Activated CD4-positive, alpha-beta memory T cell treated with anti-CD3 and anti-CD28 coated beads, Interleukin-2, amount 10 ng/mL, durations not matched to agents 7 days and 5 days (primary cell): ENCODE data around the gene OARD1. TPM values are rescaled to one million over a fixed set of nuclear protein-coding genes. Genes with fewer than 3 reads are reported as not detected.
"Not testable (repeated sequence)": the region's sequence is repeated elsewhere in the genome, so short reads cannot be mapped to it uniquely, and the experiment has no call there.

Experiments used
- CTCF ChIA-PET: fragments of 350-600 bp; sonication (Branson Sonifier 250); formaldehyde crosslinking; loops from one replicate; lab custom pipeline; 2021; ENCODE audit warnings: antibody characterized with exemption, inconsistent platforms; lab: Charles Lee
- POLR2A ChIA-PET: fragments of 350-600 bp; sonication (Branson Sonifier 250); formaldehyde crosslinking; loops from one replicate; lab custom pipeline; 2021; ENCODE audit warnings: antibody characterized with exemption; lab: Charles Lee
- DNase-seq: peaks from one replicate; pipeline ENCODE4 v3.0.0-alpha.2; 2020
- H3K27ac Mint-ChIP-seq: one replicate; pipeline ENCODE4 v1.8.0; 2021; ENCODE audit warnings: mild to moderate bottlenecking, mixed read lengths
- H3K27me3 Mint-ChIP-seq: one replicate; pipeline ENCODE4 v1.8.0; 2021; ENCODE audit warnings: mixed read lengths
- H3K36me3 Mint-ChIP-seq: one replicate; pipeline ENCODE4 v1.8.0; 2021; ENCODE audit warnings: low read depth, mixed read lengths
- H3K4me1 Mint-ChIP-seq: one replicate; pipeline ENCODE4 v1.8.0; 2021; ENCODE audit warnings: mixed read lengths
- H3K4me3 Mint-ChIP-seq: one replicate; pipeline ENCODE4 v1.8.0; 2021; ENCODE audit warnings: mild to moderate bottlenecking, mixed read lengths
- H3K9me3 Mint-ChIP-seq: one replicate; pipeline ENCODE4 v1.8.0; 2021; ENCODE audit warnings: mixed read lengths
- total RNA-seq, 2 experiments: library from RNA; stranded (reverse); gene quantifications; one replicate each; pipeline ENCODE4 v1.2.3, GENCODE V29; 2021

Gene OARD1
- total RNA-seq, 2 experiments from 2014 or later, result 34.3 to 37.2 TPM

DNA sequence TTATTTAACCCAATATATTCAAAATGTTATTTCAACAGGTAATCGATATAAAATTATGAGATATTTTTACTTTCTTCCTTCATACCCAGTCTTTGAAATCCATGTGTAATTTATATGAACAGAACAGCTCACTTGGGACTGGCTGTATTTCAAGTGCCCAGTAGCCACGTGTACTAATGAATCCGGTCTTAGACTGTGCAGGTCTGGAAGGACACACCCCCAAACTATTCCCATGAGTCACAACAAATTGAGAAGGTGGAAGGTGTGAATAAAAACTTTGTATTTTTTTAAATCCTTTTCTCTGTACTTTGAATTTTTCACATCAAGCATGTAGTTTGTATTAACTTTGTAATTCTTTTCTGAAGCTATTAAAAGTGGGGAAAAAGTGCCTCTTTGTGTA lies 36.0 kb downstream of the OARD1 start:
- Mint-ChIP-seq H3K27ac (no peak overlapping the region), H3K4me3 (no peak overlapping the region), H3K36me3 (no peaks in the 10 kb centered on the region), H3K4me1 (peaks cover 7% of the 10 kb centered on the region), H3K27me3 (no peaks in the 10 kb centered on the region), H3K9me3 (no peaks in the 10 kb centered on the region)
- ChIA-PET POLR2A (interaction anchor here (1.2 to 2.6 kb wide), 2 partner anchors 8 to 20 kb away, joined by 3 to 18 read pairs; no protein-coding TSS in a partner anchor), CTCF (interaction anchor here (1.0 to 2.9 kb wide), 9 partner anchors 8 to 142 kb away, joined by 3 to 19 read pairs (median 4); no protein-coding TSS in a partner anchor)
- DNase-seq, result no peak

DNA sequence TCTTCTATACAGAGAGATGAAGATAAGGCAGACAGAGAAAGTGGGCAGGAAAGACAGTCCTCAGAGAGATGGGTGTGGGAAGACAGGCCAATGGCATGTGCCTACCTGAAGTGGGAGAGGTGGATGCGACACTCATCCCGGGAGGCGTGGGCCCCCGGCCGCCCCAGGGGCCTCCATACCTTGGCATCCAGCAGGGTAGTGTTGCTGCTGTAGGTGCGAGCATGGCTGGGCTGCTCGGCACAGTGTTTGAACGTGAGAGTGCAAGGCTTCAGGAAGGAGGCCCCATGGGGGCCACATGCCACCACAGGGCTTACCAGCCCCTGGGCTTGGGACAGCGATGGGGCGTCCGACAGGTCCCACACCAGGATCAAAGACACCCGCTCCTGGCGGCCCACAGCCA lies 38.4 kb downstream of the OARD1 start:
- CTCF ChIA-PET, result no interaction called here
- no peaks in the 10 kb centered on the region for H3K27me3 Mint-ChIP-seq
- no peaks in the 10 kb centered on the region for H3K9me3 Mint-ChIP-seq
- H3K36me3 Mint-ChIP-seq, result no peaks in the 10 kb centered on the region
- H3K4me3 Mint-ChIP-seq, result no peak overlapping the region
- POLR2A ChIA-PET, result no interaction called here
- no peak overlapping the region for H3K27ac Mint-ChIP-seq
- H3K4me1 Mint-ChIP-seq, result peaks cover 9% of the 10 kb centered on the region
- no peak for DNase-seq

DNA sequence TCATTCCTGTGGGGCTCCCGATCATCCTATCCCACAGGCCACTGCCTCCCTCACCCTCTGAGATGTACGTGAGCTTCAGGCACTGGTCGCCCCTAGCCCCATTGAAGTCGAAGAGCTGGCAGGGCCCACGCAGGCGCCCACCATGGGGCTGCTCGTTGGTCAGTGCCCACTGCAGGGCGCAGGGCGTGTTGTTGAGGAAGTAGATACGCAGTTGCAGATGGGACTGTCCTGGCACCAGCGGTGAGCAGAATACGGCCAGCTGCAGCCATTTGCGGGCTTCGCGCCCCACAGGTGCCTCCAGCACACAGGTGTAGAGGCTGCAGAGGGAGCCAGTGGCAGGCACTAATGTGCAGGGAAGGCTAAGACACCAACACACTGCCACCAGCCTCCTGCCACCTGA lies 39.3 kb downstream of the OARD1 start:
- no peak overlapping the region for H3K4me3 Mint-ChIP-seq
- ChIA-PET POLR2A (no interaction called here), CTCF (interaction anchor here (2.6 kb wide), 1 partner anchor 35 kb away, joined by 7 read pairs; no protein-coding TSS in a partner anchor)
- H3K27me3 Mint-ChIP-seq, result no peaks in the 10 kb centered on the region
- H3K4me1 Mint-ChIP-seq, result peaks cover 14% of the 10 kb centered on the region
- H3K27ac Mint-ChIP-seq, result no peak overlapping the region
- no peak for DNase-seq
- no peaks in the 10 kb centered on the region for H3K36me3 Mint-ChIP-seq
- no peaks in the 10 kb centered on the region for H3K9me3 Mint-ChIP-seq

DNA sequence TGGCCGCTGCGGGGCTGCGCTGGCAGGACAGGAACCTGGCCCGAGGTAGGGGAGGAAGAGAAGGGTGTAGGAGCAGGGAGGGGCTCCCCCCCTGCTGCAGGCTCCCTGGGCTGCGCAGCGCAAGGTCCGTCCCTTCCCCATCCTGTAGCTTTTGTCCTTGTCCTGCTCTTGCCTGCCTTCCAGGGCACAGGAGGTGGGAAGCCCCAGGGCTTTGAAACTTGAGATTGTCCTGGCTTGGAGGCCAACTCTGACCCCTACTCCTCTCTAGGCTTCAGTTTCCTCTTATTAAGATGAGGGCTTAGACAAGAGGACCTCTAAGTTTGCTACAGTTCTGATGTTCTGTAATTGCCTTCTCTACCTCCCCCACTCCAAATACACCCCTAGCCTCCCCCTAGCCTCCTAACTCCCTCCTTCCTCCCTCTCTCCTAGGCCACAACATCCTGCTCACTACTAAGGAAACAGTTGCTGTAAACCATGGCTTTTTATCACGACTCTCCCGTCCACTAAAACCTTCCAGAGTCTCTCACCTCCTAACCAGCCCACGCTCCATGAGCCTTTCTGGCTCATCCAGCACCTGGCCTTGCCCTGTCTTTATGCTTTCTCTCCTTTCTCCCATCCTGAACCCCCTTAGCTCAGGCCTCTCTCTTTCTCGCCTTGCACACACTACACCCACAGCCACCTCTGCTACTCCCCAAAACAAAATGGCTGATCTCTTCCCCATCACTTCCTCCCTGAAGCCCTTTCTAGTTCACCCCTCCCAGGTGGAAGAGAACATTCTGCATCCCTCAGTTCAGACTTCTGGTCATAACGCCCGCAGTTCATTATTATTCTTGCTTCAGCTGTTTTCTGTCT lies 43.4 kb downstream of the OARD1 start:
- peak overlapping the region; percentile 77 for H3K4me3 Mint-ChIP-seq
- no peaks in the 10 kb centered on the region for H3K36me3 Mint-ChIP-seq
- peaks cover 24% of the 10 kb centered on the region for H3K4me1 Mint-ChIP-seq
- ChIA-PET POLR2A (interaction anchor here (0.7 to 4.3 kb wide), 15 partner anchors 8 to 171 kb away, joined by 3 to 51 read pairs (median 5); partner anchors contain the start of genes APOBEC2, NFYA, OARD1 and TREML2), CTCF (interaction anchor here (0.6 to 6.0 kb wide), 29 partner anchors 8 to 482 kb away, joined by 3 to 68 read pairs (median 6); partner anchors contain the start of genes APOBEC2, LRFN2, NFYA and OARD1)
- DNase-seq, result no peak
- H3K9me3 Mint-ChIP-seq, result no peaks in the 10 kb centered on the region
- no peaks in the 10 kb centered on the region for H3K27me3 Mint-ChIP-seq
- H3K27ac Mint-ChIP-seq, result peak overlapping the region; percentile 77

DNA sequence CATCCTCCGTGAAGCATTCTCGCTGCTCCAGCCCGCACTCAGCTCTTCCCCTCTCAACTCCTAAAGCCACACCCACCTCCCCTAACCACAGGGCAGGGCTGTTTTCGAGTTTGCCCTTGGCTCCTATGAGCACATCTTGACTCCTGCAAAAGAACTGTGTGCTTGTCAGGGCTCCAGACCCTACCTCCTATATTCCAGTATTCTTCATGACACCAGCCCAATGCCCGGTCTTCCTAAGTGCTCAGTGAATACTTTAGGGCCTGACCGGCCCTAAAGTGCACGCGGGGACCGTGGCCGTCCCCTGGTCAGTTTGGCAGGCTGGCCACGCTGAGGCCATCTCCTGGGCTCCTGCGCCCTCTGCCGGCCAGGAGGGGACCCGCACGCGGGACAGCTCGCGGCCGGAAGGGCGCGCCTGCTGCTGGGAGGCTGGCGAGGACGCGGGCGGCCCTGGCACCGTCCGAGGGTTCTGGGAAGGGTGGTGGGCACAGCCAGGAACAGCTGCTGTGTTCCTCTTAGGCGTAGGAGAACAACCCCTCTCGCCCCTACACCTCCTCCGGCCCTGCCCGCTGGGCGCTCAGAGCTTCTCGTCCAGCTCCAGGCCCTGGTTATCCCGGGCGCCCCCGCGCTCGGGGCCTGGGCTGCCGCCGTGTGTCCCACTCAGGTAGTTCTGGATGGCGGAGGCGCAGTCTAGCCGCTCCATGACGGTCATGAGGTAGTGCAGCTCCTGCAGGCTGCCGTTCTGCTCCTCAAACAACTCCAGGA lies 44.2 kb downstream of the OARD1 start:
- H3K9me3 Mint-ChIP-seq, result no peaks in the 10 kb centered on the region
- no peaks in the 10 kb centered on the region for H3K27me3 Mint-ChIP-seq
- ChIA-PET POLR2A (interaction anchor here (0.6 to 4.3 kb wide), 16 partner anchors 9 to 172 kb away, joined by 3 to 51 read pairs (median 5); partner anchors contain the start of genes APOBEC2, NFYA, OARD1 and TREML2), CTCF (interaction anchor here (0.6 to 6.0 kb wide), 30 partner anchors 9 to 1162 kb away, joined by 3 to 68 read pairs (median 6); partner anchors contain the start of genes APOBEC2, LRFN2, NFYA and OARD1)
- peak; percentile 84 for DNase-seq
- peaks cover 24% of the 10 kb centered on the region for H3K4me1 Mint-ChIP-seq
- H3K27ac Mint-ChIP-seq, result peak overlapping the region; percentile 77
- peak overlapping the region; percentile 77 for H3K4me3 Mint-ChIP-seq
- H3K36me3 Mint-ChIP-seq, result no peaks in the 10 kb centered on the region

DNA sequence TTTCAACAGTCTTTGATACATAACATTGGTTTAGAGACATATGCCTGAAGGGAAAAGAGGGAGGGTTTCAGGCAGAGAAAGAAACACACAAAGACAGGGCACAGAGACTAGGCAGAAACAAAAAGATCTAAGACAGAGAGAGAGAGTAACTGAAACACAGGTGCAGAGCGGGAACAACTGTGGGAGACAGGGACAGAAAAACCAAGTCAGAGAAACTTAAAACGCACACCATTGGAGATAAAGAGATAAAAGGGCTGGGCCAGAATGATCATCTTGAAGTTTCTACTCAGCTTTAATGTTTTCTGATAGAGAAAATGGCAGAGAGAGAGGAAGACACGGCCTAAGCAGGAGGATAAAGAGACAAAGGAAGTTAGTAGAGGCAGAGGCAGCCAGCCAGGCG lies 44.9 kb downstream of the OARD1 start:
- H3K4me3 Mint-ChIP-seq, result peak overlapping the region; percentile 77
- no peaks in the 10 kb centered on the region for H3K36me3 Mint-ChIP-seq
- ChIA-PET CTCF (interaction anchor here (0.7 to 6.0 kb wide), 19 partner anchors 9 to 1162 kb away, joined by 3 to 68 read pairs (median 10); partner anchors contain the start of genes APOBEC2, NFYA, OARD1 and TSPO2), POLR2A (interaction anchor here (1.2 to 4.3 kb wide), 7 partner anchors 10 to 43 kb away, joined by 3 to 51 read pairs (median 7); partner anchors contain the start of genes APOBEC2, NFYA and OARD1)
- peak overlapping the region; percentile 77 for H3K27ac Mint-ChIP-seq
- no peaks in the 10 kb centered on the region for H3K9me3 Mint-ChIP-seq
- DNase-seq, result no peak
- H3K4me1 Mint-ChIP-seq, result peaks cover 24% of the 10 kb centered on the region
- no peaks in the 10 kb centered on the region for H3K27me3 Mint-ChIP-seq

DNA sequence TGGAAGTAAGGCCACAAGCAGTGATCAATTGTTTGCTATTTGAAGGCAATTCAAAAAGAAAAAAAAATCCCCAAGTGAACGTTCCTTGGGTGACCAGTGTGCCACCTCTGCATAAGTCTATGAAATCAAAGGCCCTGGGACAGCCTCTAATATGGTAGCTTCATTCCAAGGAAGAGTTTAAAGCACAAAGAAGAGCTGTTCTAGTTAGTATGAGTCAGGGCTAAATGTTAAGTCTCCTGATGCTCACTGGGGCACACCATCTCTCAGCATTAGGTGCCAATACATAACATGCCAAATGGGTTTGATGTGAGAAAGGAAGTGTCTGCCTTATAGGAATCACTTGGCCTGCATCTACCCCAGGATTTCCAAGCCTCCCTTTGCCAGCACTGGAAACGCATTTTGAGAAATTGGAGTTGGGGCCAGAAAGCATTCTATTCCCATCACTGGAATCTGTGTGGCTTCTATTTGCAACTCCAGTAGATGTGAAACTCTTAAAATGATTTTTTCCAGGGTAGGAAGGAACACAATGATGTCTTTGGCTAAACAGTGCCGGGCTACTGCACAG lies 46.1 kb downstream of the OARD1 start:
- no peaks in the 10 kb centered on the region for H3K9me3 Mint-ChIP-seq
- no peak for DNase-seq
- H3K27ac Mint-ChIP-seq, result no peak overlapping the region
- no peak overlapping the region for H3K4me3 Mint-ChIP-seq
- POLR2A ChIA-PET, result interaction anchor here (1.2 kb wide), 1 partner anchor 16 kb away, joined by 3 read pairs; no protein-coding TSS in a partner anchor
- CTCF ChIA-PET, result interaction anchor here (2.9 to 6.0 kb wide), 4 partner anchors 15 to 156 kb away, joined by 11 to 68 read pairs (median 30); partner anchors contain the start of genes APOBEC2, TSPO2 and UNC5CL
- peaks cover 24% of the 10 kb centered on the region for H3K4me1 Mint-ChIP-seq
- no peaks in the 10 kb centered on the region for H3K27me3 Mint-ChIP-seq
- no peaks in the 10 kb centered on the region for H3K36me3 Mint-ChIP-seq

DNA sequence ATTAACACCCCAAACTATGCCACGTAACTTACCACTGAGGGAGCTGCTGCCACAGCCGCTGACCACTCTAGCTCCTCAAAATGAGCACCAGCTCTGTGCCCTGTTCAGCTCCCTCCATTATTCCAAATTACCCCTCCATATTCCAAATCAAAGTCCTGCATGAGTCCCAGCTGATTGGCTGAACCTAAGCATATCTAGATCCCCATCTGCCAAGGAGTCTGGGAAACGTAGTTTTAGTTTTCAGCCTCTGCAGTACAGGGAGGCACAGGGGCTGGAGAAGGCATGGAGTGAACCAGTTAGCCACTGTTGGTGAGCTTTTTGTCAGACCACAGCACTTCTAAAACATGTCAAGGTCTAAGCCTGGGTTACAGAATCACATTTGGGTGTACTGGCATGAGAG lies 49.0 kb downstream of the OARD1 start:
- H3K4me1 Mint-ChIP-seq, result peaks cover 11% of the 10 kb centered on the region
- POLR2A ChIA-PET, result no interaction called here
- DNase-seq, result no peak
- CTCF ChIA-PET, result interaction anchor here (1.5 kb wide), 1 partner anchor 48 kb away, joined by 3 read pairs; no protein-coding TSS in a partner anchor
- no peaks in the 10 kb centered on the region for H3K9me3 Mint-ChIP-seq
- H3K27ac Mint-ChIP-seq, result no peak overlapping the region
- no peak overlapping the region for H3K4me3 Mint-ChIP-seq
- no peaks in the 10 kb centered on the region for H3K27me3 Mint-ChIP-seq
- no peaks in the 10 kb centered on the region for H3K36me3 Mint-ChIP-seq

DNA sequence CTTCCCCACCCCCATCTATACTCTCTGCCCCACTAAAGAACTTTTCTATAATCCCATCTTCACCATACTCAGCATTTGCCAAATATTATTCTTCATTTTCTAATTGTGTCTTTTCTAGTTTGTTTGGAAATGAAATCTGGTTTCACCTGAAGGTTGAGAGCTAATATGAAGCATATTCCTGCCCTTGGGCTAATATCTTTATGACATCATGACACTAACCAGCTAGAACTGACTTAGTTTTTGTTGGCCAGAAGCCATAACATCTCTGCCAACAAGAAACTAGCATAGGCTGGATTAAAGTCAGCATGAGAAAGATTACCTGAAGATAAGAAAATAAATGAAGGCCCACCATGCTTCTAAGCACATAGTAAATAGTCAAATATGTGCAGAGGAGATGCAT lies 49.9 kb downstream of the OARD1 start:
- Mint-ChIP-seq H3K27me3 (no peaks in the 10 kb centered on the region), H3K4me3 (no peak overlapping the region), H3K36me3 (no peaks in the 10 kb centered on the region), H3K9me3 (no peaks in the 10 kb centered on the region), H3K27ac (no peak overlapping the region), H3K4me1 (peaks cover 4% of the 10 kb centered on the region)
- ChIA-PET POLR2A (no interaction called here), CTCF (interaction anchor here (0.6 to 0.7 kb wide), 2 partner anchors 15 to 306 kb away, joined by 3 read pairs; no protein-coding TSS in a partner anchor)
- no peak for DNase-seq

DNA sequence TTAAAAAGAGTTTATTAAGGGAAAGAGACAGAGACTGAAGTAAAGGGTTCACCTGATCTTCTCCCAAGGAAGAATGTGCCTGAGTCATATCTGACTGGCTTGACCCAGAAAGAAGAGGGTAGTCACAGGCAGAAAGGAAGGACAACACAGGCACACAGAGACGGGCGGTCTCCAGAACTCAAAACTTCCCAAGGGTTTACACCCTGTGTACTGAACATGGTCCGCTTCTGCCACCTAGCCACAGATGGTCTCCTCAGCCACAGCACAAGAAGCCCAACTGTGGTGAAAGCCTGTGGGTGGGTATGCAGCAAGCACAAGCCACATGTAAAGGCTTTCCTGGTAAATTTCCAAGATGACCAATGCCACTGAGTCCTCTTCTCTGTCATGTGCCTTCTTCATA lies 50.3 kb downstream of the OARD1 start:
- ChIA-PET CTCF (interaction anchor here (0.6 to 0.7 kb wide), 2 partner anchors 15 to 306 kb away, joined by 3 read pairs; no protein-coding TSS in a partner anchor), POLR2A (no interaction called here)
- H3K4me3 Mint-ChIP-seq, result no peak overlapping the region
- no peak overlapping the region for H3K27ac Mint-ChIP-seq
- no peak for DNase-seq
- no peaks in the 10 kb centered on the region for H3K4me1 Mint-ChIP-seq
- no peaks in the 10 kb centered on the region for H3K36me3 Mint-ChIP-seq
- H3K9me3 Mint-ChIP-seq, result no peaks in the 10 kb centered on the region
- H3K27me3 Mint-ChIP-seq, result no peaks in the 10 kb centered on the region

DNA sequence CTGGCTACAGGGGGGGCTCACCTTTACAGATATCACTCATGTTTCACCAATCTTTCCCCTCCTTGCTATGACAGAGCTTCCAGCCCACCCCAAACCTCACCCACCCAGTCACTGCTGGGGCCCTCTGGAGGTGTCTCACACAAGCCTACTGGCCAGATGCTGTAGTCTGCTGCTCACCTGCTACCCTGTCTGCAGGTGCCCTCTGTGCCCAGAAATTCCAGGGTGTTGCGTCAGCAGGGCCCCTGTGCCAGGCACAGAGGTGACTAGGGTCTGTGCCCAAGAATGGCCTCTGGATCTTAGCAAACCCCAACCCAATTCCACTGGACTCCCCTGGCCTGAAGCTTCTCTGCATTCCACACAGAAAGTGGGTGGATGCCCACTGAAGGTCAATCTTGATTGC lies 54.5 kb downstream of the OARD1 start:
- no peaks in the 10 kb centered on the region for H3K36me3 Mint-ChIP-seq
- no peaks in the 10 kb centered on the region for H3K9me3 Mint-ChIP-seq
- H3K4me3 Mint-ChIP-seq, result no peak overlapping the region
- no peak overlapping the region for H3K27ac Mint-ChIP-seq
- CTCF ChIA-PET, result interaction anchor here (4.4 kb wide), 1 partner anchor 11 kb away, joined by 32 read pairs; no protein-coding TSS in a partner anchor
- no peaks in the 10 kb centered on the region for H3K4me1 Mint-ChIP-seq
- POLR2A ChIA-PET, result no interaction called here
- DNase-seq, result no peak
- H3K27me3 Mint-ChIP-seq, result no peaks in the 10 kb centered on the region

DNA sequence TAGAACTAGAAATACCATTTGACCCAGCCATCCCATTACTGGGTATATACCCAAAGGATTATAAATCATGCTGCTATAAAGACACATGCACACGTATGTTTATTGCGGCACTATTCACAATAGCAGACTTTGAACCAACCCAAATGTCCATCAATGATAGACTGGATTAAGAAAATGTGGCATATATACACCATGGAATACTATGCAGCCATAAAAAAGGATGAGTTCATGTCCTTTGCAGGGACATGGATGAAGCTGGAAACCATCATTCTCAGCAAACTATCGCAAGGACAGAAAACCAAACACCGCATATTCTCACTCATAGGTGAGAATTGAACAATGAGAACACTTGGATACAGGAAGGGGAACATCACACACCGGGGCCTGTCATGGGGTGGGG lies 56.3 kb downstream of the OARD1 start:
- H3K4me3 Mint-ChIP-seq, POLR2A ChIA-PET, H3K27me3 Mint-ChIP-seq, H3K9me3 Mint-ChIP-seq, H3K4me1 Mint-ChIP-seq, H3K36me3 Mint-ChIP-seq, DNase-seq, H3K27ac Mint-ChIP-seq: not testable (repeated sequence)
- CTCF ChIA-PET, result interaction anchor here (1.5 kb wide), 1 partner anchor 12 kb away, joined by 10 read pairs; no protein-coding TSS in a partner anchor
